ENCODE data around the gene HADHB.
"Not testable (repeated sequence)": the region's sequence is repeated elsewhere in the genome, so short reads cannot be mapped to it uniquely, and the experiment has no call there.

HADHB gene

GRCh38 chr2:26245810-26246209 is 1.1 kb downstream of the HADHB start:
- FAIRE-seq, result no peak

GRCh38 chr2:26246818-26247217 is 2.1 kb downstream of the HADHB start:
- no peak for FAIRE-seq

GRCh38 chr2:26249625-26250024 is 4.9 kb downstream of the HADHB start:
- FAIRE-seq, result no peak

GRCh38 chr2:26251893-26252292 is 7.2 kb downstream of the HADHB start:
- FAIRE-seq, result no peak

GRCh38 chr2:26255759-26256384 is 11.1 kb downstream of the HADHB start:
- no peak for FAIRE-seq

GRCh38 chr2:26258836-26259235 is 14.1 kb downstream of the HADHB start:
- not testable (repeated sequence) for FAIRE-seq

GRCh38 chr2:26268213-26268612 is 23.5 kb downstream of the HADHB start:
- FAIRE-seq, result no peak

GRCh38 chr2:26268670-26269385 is 24.1 kb downstream of the HADHB start:
- not testable (repeated sequence) for FAIRE-seq

GRCh38 chr2:26269571-26270158 is 24.9 kb downstream of the HADHB start:
- no peak for FAIRE-seq

GRCh38 chr2:26270373-26270772 is 25.6 kb downstream of the HADHB start:
- FAIRE-seq, result no peak

GRCh38 chr2:26273501-26273900 is 28.8 kb downstream of the HADHB start:
- no peak for FAIRE-seq

- FAIRE-seq, result no peak
Measured at GRCh38 chr2:26274058-26274613, 29.4 kb downstream of the HADHB start.

GRCh38 chr2:26276484-26277227 is 31.9 kb downstream of the HADHB start:
- FAIRE-seq, result no peak

- FAIRE-seq, result no peak
Measured at GRCh38 chr2:26279886-26280285, 35.1 kb downstream of the HADHB start.

- no peak for FAIRE-seq
Measured at GRCh38 chr2:26281226-26281625, 36.5 kb downstream of the HADHB start.

GRCh38 chr2:26283606-26284005 is 38.9 kb downstream of the HADHB start:
- no peak for FAIRE-seq

GRCh38 chr2:26284132-26284531 is 39.4 kb downstream of the HADHB start:
- FAIRE-seq, result no peak

GRCh38 chr2:26285931-26286330 is 41.2 kb downstream of the HADHB start:
- peak; percentile 27 for FAIRE-seq

- FAIRE-seq, result no peak
Measured at GRCh38 chr2:26290001-26290400, 45.3 kb downstream of the HADHB start.

- no peak for FAIRE-seq
Measured at GRCh38 chr2:26292646-26293045, 47.9 kb downstream of the HADHB start.

- no peak for FAIRE-seq
Measured at GRCh38 chr2:26295511-26295910, 50.8 kb downstream of the HADHB start.

- no peak for FAIRE-seq
Measured at GRCh38 chr2:26297061-26297460, 52.3 kb downstream of the HADHB start.

GRCh38 chr2:26298286-26298637 is 53.5 kb downstream of the HADHB start:
- no peak for FAIRE-seq

All from G401.6 (cell line).